HG03135 (cell line): Measurements from ENCODE around the gene MRGPRD.

Experiments
- ATAC-seq: cut with Tn5 transposase; IDR thresholded peaks from one replicate; pipeline ENCODE4 v1.9.1; 2021; ENCODE audit warnings: mild to moderate bottlenecking, moderate library complexity; ENCODE audit not compliant: unreplicated experiment

The MRGPRD gene

DNA sequence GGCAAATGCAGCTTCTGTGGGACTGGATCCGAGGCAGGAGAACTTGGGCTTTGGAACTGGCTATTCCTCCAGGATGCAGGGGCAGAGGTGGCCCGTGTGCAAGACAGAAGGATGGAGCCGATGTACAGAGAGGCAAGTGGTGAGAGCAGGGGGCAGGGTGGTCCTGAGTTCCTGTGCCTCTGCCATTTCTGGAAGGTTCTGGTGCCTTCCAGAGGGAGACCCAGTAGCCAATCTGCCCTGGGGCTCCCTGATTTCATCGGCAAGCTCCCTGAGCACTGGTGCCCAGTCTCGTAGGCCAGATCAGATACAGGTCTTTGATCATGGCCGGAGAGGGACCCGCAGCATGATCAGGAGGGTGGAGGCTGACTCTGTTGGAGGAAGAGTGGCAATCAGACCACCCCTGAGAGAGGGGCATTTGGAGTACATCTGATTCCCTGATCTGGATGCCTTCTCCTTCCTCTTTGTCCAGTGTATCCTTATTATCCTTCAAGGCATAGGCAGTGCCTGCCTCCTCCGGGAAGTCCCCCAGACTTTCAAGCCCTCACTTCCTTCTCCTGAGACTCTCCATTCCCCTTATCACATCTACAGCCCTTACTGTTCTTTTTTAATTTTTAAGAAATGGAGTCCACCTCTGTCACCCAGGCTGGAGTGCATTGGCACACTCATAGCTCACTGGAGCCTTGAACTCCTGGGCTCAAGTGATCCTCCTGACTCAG is 9.7 kb downstream of the MRGPRD start:
- ATAC-seq, result no peak

DNA sequence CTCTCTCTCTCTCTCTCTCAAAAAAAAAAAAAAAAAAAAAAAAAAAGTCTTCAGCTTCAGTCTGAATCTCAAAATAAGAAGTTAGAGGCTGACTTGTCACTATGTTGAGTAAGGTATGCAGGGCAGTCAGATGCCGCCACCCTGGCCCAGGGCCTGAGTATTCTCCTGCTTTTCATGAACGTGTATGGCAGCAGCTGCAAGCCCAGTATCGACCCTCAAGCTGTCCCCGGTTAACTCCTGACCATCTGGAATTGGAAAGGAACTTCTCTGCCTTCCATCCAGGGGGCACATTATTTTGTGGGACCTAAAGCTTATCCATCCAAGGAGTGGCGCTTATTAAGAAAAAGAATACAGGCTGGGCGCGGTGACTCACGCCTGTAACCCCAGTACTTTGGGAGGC is 11.4 kb downstream of the MRGPRD start:
- ATAC-seq, result no peak

DNA sequence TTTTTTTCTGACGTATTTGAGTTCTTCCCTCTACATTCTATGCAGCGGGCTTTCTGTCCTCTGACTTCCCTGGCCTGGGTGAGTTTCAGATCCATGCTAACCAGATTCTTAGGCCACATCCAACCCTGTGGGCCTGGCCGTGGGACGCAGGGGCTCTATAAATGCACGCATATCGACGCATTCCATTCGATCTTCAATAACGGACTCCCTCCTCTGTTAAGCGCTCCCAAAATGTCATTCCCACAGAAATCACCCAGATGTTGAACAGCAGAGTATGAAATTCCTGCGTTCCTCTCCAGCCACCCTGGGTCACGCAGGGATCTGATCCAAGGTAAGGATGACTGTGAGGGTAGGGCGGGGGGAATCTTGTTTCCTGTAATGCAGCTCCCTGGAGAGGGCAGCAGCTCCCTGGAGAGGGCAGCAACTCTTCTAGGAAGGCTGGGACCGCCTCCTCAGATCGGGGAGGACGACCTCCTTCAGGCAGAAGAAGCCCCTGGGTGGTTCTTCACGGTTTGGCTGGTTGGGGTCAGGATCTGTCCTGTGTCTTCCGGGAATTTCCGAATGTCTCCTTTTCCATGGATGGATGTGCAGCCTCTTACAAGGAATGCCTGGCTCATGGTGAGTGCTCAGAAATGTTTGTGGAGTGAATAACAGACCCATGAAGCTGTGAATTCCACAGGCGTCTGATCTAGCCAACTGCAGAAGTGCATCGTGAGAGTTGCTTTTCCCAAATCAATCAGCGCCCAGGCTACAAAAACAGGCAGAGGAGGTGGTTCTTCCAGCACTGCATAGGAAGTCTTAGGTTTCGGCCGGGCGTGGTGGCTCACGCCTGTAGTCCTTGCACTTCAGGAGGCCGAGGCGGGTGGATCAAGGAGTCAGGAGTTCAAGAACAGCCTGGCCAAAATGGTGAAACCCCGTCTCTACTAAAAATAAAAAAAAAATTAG is 12.2 kb downstream of the MRGPRD start:
- no peak for ATAC-seq

DNA sequence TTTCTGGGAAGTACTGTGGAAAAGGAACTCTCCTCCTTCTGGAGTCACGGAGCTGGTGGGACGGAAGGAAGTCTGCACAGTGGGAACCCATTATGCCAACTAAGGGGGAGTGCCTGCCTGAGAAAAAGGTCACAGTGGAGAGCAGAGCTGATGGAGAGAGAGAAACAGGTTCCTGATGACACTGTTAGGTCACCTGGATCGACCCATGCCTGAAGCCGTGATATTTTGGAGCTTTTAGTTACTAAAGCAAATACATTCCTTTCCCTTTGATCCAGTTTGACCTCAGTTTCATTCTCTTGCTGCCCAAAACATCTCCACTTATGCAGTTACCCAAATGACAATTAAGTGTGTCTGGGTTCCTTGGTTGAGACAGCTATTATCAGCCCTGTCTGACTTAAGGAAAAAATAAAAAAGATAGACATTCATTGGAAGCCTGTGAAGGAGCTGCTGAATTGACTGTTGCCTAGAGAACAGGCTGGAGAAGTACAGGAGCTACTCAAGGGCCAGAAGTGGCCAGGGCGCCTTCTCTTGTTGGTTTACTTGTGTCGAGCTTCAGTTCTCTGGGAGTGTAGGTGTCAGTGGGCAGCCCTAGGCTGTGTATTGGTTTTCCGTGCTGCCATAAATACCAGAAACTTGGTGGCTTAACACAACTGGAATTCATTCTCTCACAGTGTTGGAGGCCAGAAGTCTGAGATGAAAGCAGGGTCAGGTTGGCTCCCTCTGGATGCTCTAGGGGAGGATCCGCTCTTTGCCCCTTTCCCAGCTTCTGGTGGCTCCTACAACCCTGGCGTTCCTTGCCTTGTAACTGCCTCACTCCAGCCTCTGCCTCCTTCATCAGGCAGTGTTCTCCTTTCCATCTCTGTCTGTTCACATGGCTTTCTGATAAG is 13.6 kb downstream of the MRGPRD start:
- no peak for ATAC-seq

DNA sequence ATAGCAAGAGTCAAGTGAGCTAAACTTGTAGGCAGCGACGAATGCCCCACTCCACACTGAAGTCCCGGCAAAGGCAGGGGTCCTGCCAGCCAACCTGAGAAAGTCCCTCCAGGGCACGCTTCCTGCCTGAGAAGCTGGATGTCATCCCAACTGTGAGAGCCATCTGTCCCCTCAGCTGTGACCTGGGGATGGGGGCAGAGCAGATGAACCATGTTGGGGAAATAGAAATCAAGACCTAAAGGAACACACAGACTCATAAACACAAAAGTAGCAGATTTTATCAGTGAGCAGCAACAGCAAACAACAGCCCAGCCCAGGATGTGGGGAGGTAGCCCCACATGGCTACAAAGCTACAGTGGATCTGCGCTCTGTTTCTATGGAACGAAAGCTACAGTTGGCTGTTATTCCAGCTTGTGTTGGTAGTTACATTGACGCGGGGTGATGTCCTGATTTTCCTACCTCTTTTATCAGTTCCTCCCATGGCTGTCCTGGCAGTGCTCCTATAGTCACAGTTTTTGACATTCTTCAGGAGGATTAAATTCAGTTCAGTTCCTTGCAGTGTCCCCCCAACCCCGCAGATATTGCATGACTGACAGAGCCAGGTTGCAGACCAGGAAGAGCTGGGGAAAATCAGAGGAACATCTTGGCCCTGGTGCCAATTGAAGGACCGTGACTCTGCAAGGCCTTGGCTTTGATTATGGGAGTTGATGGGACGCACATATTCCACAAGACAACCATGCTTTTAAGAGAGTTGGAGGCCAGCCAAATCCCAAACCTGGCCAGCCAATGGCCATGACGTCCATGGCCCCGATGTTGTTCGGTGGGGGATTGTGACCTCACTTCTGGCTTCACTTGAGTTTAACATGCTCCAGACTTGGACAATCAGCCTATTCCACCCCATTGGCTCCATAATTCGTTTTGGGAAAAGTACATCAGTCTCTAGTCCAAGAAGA is 14.6 kb downstream of the MRGPRD start:
- no peak for ATAC-seq

DNA sequence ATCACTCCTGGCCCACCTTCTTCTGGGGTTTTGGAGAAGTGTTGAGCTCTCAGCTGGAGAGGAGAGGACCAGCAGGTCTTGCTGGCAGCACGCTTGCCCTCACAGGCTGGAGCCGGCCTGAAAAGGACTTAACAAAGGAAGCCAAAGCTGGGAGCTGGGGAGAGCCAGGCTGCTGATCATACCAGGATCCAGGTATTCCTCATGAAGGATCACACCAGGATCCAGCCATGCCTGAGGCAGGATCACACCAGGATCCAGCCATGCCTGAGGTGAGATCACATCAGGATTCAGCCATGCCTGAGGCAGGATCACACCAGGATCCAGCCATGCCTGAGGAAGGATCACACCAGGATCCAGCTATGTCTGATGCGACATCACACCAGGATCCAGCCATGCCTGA is 17.0 kb downstream of the MRGPRD start:
- no peak for ATAC-seq

DNA sequence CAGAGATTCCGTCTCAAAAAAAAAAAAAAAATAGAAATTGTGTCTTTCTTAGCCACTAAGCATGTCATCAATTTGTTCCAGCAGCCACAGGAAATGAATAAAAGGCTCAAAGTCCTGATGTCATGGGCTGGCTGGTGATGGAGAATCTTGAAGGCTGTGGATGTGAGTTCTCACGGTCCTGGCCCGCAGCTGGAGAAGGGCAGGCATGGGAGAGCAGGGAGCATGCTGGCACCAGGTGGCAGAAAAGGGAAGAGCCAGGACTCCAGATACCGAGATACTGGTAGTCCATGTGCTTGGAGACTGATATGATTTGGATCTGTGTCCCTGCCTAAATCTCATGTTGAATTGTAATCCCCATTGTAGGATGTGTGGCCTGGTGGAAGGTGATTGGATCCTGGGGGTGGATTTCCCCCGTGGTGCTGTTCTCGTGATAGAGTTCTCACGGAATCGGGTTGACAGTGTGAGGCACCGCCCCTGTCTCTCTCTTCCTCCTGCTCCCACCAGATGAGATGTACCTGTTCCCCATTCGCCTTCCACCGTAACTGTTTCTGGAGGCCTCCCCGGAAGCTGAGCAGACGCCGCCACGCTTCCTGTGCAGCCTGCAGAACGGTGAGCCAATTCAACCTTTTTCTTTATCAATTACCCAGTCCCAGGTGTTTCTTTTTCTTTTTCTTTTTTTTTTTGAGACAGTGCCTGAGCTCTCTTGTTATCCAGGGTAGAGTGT is 18.1 kb downstream of the MRGPRD start:
- ATAC-seq, result no peak

DNA sequence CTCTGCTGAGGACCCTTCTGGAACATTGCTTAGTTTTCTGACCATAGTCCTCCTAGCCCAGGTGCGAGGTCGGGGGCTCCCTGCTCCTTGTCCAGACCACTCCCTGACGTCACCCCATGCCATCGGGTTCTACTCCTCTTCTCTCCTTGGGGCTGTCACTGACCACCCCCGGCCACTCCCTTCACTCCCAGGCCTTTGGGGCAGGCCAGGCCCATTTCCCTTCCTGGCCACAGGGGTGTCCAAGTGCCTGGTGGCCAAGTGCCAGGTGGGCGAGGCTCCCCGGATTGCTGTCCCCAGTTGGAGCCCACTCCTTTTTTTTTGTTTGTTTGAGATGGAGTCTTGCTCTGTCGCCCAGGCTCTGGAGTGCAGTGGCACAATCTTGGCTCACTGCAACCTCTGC is 19.5 kb downstream of the MRGPRD start:
- ATAC-seq, result no peak

DNA sequence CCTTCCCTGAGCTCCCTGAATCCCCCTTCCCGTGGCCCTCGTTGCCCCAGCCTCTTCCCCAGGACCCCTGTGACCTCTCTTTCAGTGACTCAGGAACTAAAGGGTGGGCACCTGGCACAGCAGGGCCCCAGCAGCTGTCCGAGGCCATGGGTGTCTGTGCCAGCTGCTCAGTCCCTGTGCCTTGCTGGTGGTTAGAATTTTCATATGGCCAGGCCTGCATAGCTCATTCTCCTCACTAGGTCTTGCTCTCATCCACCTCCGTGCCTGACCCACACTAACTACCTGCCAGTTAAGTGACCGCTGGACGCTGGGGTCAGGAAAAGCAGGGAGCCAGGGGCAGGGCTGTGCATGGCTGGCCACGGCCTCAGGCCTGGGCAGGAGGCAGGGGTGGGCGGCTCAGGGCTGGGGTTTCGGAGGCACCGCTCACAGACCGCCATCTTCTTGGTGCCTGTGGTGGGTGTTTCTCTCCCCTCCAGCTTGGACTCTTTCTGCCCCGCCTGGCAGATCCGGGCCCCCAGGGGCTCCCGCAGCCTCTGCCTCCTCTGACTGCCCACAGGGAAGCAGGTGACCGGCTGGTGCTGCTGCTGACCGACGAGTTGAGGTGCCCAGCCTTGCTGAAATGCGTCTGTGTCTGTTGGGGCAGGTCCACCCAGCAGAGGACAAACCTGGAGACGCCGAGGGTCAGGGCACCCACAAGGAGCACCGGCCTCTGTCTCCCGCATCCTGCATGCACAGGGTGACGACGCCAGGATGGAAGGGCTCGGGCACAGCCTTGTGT is 20.3 kb downstream of the MRGPRD start:
- ATAC-seq, result no peak

DNA sequence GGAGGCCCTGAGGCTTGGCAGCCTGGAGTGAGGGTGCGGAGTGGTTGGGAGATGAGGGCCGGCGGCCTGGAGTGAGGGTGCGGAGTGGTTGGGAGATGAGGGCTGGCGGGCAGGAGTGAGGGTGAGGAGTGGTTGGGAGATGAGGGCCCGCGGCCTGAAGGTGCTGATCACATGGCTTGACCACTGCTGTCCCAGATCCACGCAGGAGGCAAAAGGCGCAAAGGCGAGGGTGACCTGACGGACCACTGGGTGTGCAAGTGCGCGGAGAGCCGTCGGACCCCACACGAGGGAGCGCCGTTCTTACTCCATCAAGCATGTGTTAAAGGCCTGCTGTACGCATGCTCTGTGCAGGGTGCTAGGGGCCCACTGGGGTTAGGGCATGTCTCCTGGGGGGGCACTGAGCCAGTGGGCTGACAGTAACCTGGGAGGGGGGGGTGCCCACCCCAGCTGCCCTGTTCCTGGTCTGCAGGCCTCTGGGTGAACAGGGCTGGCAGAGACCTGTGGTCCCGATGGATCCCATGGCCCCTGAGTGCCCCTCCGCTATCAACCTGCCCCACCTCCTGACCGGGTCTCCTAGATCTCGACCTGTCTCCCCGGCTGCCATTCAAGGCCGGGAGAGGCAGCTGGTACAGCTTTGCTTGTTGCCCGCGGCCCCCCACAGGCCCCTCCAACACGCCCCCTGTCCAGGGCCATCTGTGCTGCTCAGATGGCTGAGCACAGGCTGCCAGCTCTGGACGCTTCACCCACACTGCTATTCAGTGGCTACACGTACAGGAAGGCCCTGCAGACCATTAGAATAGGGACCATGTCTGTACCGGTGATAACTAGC is 21.1 kb downstream of the MRGPRD start:
- ATAC-seq, result no peak

DNA sequence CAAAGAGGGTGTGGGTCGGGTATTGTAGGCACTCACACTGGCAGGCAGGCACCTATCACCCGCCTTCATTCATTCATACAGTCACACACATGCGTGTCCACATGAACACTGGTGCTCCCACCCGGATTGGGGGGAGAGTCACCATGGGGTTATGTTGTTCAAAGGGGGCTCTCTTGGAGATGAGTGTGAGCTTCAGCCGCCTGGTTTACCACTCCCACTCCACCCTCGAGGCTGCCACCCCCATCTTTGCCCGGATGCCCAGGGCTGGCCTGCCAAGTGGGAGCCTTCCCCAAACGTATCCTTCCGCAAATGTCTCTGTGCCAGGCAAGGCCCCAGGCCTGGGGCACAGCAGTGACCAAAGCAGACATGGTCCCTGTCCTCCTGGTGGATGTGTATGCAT is 22.6 kb downstream of the MRGPRD start:
- ATAC-seq, result no peak

DNA sequence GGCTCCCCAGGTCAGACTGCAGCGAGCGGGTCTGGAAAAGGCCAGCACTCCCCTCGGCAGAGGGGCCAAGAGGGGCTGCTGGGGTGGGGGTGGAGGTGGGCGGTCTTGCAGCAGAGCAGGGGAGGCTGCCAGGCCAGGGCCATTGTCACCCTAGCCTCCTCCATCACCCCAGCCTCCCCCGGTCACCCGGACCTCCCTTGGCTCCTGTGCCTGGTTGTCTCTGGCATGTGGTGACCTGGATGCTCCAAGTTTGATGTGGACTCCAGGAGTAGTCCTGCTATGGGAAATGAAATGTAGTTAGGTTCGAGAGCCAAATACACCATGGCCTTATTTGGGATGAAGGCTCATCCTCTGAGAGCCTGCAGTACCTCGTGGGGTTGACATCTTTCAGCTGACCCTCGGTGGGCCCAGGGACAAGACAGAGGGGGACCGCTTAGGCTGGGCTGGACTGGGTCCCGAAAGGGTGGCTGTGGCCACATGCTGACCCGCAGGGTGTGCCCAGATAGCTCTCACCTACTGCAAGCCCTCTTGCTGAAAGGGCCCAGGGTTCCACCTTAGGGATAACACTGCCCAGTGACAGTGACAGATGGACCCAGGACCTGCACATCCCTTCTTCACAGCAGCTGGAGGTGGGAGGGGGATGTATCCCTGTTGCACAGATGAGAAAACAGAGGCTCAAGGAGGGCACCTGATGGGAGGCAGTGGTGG is 24.1 kb downstream of the MRGPRD start:
- no peak for ATAC-seq

DNA sequence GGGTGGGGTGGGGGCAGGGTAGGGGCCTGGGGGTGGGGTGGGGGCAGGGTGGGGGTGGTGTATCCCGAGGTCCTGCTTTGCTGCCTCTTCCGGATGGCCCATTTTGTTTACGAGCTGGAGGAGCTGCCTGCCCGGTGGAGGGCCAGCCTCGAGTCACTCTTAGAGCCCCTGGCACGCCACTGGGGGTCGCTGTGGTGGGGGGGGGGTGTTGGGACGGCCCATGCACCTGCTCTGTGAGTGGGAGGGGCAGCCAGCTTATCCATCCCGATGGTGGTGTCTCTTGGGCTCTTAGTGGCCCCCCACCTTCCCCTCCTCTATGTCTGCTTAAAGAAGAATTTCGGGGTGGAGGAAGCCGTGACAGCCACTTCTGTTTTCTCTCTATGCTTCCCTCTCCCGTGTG is 24.6 kb downstream of the MRGPRD start:
- ATAC-seq, result no peak

DNA sequence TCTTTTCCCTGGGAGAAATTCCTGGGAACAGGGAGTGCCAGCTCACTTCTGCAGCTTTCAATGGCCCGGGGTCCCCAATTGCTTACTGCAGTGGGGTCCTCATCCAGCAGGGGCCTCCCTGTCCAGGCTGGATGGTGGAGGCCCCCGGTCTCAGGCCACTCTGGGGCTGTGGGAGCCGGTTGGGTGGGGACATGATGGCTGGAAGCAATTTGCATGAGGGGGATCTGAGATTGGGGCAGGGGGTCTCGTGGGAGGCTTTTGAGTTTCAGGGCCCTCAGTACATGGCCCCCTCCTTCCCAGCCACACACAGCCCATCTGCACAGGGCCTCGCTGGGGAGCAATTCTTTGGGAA is 25.2 kb downstream of the MRGPRD start:
- no peak for ATAC-seq

DNA sequence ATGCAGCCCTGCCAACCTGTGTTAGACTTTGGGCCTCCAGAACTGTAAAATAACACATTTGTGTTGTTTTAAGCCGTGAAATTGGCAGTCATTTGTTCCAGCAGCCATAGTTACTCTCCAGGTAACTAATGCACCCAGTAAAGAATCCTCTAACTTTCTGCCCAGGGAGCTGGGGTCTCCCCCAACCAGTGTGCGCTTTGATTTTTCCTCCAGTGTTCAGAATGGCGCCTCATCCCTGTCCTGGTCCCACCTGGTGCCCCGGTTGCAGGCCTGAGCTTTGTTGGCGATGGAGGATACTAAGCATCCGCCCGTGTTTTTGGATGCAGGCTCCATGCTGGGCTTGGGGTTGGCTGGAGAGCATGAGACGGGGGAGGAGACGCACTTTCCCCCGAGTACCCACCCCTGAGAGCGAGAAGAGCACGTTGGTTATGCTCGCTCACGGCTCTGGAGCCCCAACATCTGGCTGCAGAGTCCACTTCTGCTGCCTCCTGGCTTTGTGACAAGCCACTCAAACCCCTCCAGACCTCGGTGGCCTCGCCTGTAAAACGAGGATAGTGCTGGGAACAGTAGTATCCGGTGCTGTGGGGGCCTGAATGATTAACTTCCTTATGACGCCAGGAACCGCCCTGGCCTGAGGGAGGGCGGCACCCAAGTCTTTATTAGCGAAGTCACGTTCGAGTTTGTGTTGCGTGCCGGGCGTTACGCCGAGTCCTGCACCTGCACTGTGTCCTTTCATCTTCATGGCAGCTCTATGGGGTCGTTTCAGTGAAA is 25.8 kb downstream of the MRGPRD start:
- ATAC-seq, result no peak

DNA sequence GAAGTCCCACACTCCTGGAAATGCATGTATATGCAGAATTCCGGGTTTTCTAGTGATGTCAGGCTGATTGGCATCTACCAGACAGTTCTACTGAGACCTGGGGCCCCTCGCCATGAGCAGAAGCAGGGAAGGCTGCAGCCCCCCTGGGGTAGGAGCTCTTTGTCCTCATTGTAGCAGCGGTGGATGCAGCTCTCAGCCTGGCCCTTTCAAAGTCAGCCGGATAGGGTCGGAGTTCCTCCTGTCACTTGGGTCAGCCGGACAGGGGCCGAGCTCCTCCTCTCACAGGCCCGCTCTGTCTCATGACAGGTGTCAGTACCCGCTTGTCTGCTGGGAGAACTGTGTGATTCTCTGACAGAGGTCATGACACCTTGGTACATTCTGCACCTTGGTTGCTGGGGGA is 30.0 kb downstream of the MRGPRD start:
- ATAC-seq, result no peak

DNA sequence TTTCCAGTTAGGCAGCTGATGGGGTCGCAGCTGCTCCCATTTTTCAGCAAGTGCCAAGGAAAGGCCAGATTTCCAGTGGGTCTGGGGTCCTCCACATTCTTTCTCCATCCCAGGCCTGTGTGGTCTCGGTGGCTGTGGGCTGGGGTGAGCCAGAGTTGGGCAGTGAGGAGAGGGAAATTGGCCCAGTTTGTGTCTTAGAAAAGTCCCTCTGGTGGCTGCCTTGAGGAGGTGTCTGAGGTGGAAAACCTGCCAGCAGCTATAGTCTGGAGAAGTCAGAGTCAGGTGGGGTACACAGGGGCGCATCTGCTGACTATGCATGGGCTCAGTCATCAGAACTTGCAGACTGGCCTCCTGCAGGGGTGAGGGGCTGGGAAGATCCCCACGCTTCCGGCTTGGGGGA is 30.5 kb downstream of the MRGPRD start:
- ATAC-seq, result no peak
